GM23248 (cell line): ENCODE results near the gene WBP11. TPM values are rescaled to one million over a fixed set of nuclear protein-coding genes. Genes with fewer than 3 reads are reported as not detected.

Source experiments
- DNase-seq: peaks from one replicate; pipeline ENCODE4 v3.0.0-alpha.2; 2015
- H2AFZ ChIP-seq: fragments of 200-600 bp; sonication (generic); 2 replicates; pipeline ENCODE4 v1.6.1; 2016; ENCODE audit warnings: antibody characterized with exemption
- H3F3A ChIP-seq: fragments of 200-600 bp; sonication (generic); 2 replicates; pipeline ENCODE4 v1.6.1; 2016; ENCODE audit warnings: mild to moderate bottlenecking, antibody characterized with exemption, mixed run types; ENCODE audit not compliant: insufficient read depth
- H3K27ac ChIP-seq: fragments of 200-600 bp; sonication (generic); 2 replicates; pipeline ENCODE4 v1.5.1; 2016; ENCODE audit warnings: mild to moderate bottlenecking
- H3K27me3 ChIP-seq: fragments of 200-600 bp; sonication (generic); replicated peaks from 2 replicates; pipeline ENCODE4 v1.6.1; 2016; ENCODE audit warnings: mild to moderate bottlenecking; ENCODE audit not compliant: insufficient read depth
- H3K36me3 ChIP-seq: fragments of 200-600 bp; sonication (generic); 2 replicates; pipeline ENCODE4 v1.6.1; 2016; ENCODE audit warnings: low read depth, mild to moderate bottlenecking
- H3K4me1 ChIP-seq: fragments of 200-600 bp; sonication (generic); 2 replicates; pipeline ENCODE4 v1.6.1; 2016; ENCODE audit warnings: mild to moderate bottlenecking; ENCODE audit not compliant: insufficient read depth
- H3K4me2 ChIP-seq: fragments of 200-600 bp; sonication (generic); one replicate; pipeline ENCODE4 v1.6.1; 2016; ENCODE audit warnings: mild to moderate bottlenecking; ENCODE audit not compliant: unreplicated experiment
- H3K4me3 ChIP-seq: fragments of 200-600 bp; sonication (generic); 2 replicates; pipeline ENCODE4 v1.5.1; 2016; ENCODE audit warnings: mild to moderate bottlenecking
- H3K79me2 ChIP-seq: fragments of 200-600 bp; sonication (generic); 2 replicates; pipeline ENCODE4 v1.6.1; 2016; ENCODE audit warnings: mild to moderate bottlenecking; ENCODE audit not compliant: insufficient read depth
- H3K9ac ChIP-seq: fragments of 200-600 bp; sonication (generic); 2 replicates; pipeline ENCODE4 v1.6.1; 2016; ENCODE audit warnings: mild to moderate bottlenecking
- H3K9me2 ChIP-seq: fragments of 200-600 bp; sonication (generic); 2 replicates; pipeline ENCODE4 v1.6.1; 2016; ENCODE audit warnings: mixed run types, mild to moderate bottlenecking, moderate library complexity; ENCODE audit not compliant: insufficient read depth
- H3K9me3 ChIP-seq: fragments of 200-600 bp; sonication (generic); one replicate; pipeline ENCODE4 v1.6.1; 2017; ENCODE audit warnings: low read depth
- H4K20me1 ChIP-seq: fragments of 200-600 bp; sonication (generic); 2 replicates; pipeline ENCODE4 v1.6.0; 2016; ENCODE audit not compliant: insufficient read depth
- EZH2 ChIP-seq: fragments of 200-600 bp; sonication (generic); IDR thresholded peaks from 2 replicates; pipeline ENCODE4 v1.6.1; 2018; ENCODE audit warnings: antibody characterized with exemption, mild to moderate bottlenecking; ENCODE audit not compliant: insufficient read depth, poor library complexity, severe bottlenecking
- EZH2phosphoT487 ChIP-seq: fragments of 200-600 bp; sonication (generic); IDR thresholded peaks from 2 replicates; pipeline ENCODE4 v1.6.1; 2018; ENCODE audit warnings: antibody characterized with exemption, moderate library complexity, mild to moderate bottlenecking, low read depth; ENCODE audit not compliant: insufficient read depth
- WGBS, 2 experiments: methylation state at CpG; one replicate each; pipeline ENCODE4 v1.1.6; 2015 to 2017; ENCODE audit warnings: low lambda C conversion rate in 2 of 2, low coverage in 1 of 2; ENCODE audit errors: missing lambda C conversion rate in 2 of 2; 5-methylcytosine and 5-hydroxymethylcytosine counted together
- in situ Hi-C: fragments of 300-500 bp; cut with MboI; formaldehyde crosslinking; loops from 2 replicates; pipeline ENCODE4 v1.15.0; 2020
- polyA plus RNA-seq: library from polyadenylated mRNA; unstranded; fragments of >200 nt; fragmentation: Nextera tagmentation; extraction: Ambion mirVana; gene quantifications from 2 replicates; pipeline ENCODE4 v1.2.1, GENCODE V29; 2016
- total RNA-seq: library from RNA; depleted of rRNA; stranded (reverse); fragments of >200 nt; shearing (Covaris generic); gene quantifications from 2 replicates; pipeline ENCODE4 v1.2.3, GENCODE V29; 2014

WBP11 gene
- total and polyA plus RNA-seq, 2 experiments from 2014 or later = 5.5 to 44.0 TPM

- peaks cover 32% of the 10 kb centered on the region for H3K4me1 ChIP-seq
- H3K9me3 ChIP-seq = no peaks in the 10 kb centered on the region
- no peaks in the 10 kb centered on the region for H3K9me2 ChIP-seq
- DNase-seq = no peak
- peaks cover 9% of the 10 kb centered on the region for H3F3A ChIP-seq
- no peaks in the 10 kb centered on the region for H3K27me3 ChIP-seq
- H3K79me2 ChIP-seq = no peaks in the 10 kb centered on the region
- H3K4me2 ChIP-seq = no peak within 1 kb of the TSS
- H3K9ac ChIP-seq = no peak within 1 kb of the TSS
- no peak within 1 kb of the TSS for H3K27ac ChIP-seq
- in situ Hi-C loops = loop anchor here (5.0 kb wide), 1 partner anchor 154 kb away; no protein-coding TSS in a partner anchor
- TF ChIP-seq EZH2phosphoT487 (no peak), EZH2 (no peak)
- 89 to 96% methylated on average over 10 of the region's 10 CpGs for WGBS, 2 experiments
- no peak within 1 kb of the TSS for H2AFZ ChIP-seq
- H3K4me3 ChIP-seq = no peak within 1 kb of the TSS
- no peaks in the 10 kb centered on the region for H4K20me1 ChIP-seq
- H3K36me3 ChIP-seq = no peaks in the 10 kb centered on the region
Observed at GRCh38 chr12:14843425-14843887, 40.2 kb upstream of the WBP11 start, which contains the start of gene ART4. Gene ART4, minus strand, starts transcription at chr12:14843526. Its CDS starts 413 bp downstream, at chr12:14843113.

- H3K79me2 ChIP-seq = no peaks in the 10 kb centered on the region
- WGBS, 2 experiments = 65 to 66% methylated on average over 3 of the region's 3 CpGs
- no peaks in the 10 kb centered on the region for H3K27me3 ChIP-seq
- no peaks in the 10 kb centered on the region for H3K9me3 ChIP-seq
- H3K4me1 ChIP-seq = peaks cover 38% of the 10 kb centered on the region
- no peak for DNase-seq
- no peaks in the 10 kb centered on the region for H3K36me3 ChIP-seq
- no peak overlapping the region for H3K27ac ChIP-seq
- TF ChIP-seq EZH2 (no peak), EZH2phosphoT487 (no peak)
- no peaks in the 10 kb centered on the region for H4K20me1 ChIP-seq
- H2AFZ ChIP-seq = no peak overlapping the region
- peak overlapping the region; percentile 38 for H3K4me2 ChIP-seq
- peaks cover 19% of the 10 kb centered on the region for H3F3A ChIP-seq
- 0 out of 2 replicates have a peak overlapping the region, but pooled peaks have one; percentile 2 for H3K4me3 ChIP-seq
- no peak overlapping the region for H3K9ac ChIP-seq
- no peaks in the 10 kb centered on the region for H3K9me2 ChIP-seq
- in situ Hi-C loops = loop anchor here (5.0 kb wide), 1 partner anchor 155 kb away; no protein-coding TSS in a partner anchor
Observed at GRCh38 chr12:14842315-14842714, 39.0 kb upstream of the WBP11 start.

GRCh38 chr12:14841761-14842160 lies 38.5 kb upstream of the WBP11 start:
- DNase-seq = peak; percentile 61
- Histone ChIP-seq H3K27ac (no peak overlapping the region), H3K9ac (no peak overlapping the region), H3K79me2 (no peaks in the 10 kb centered on the region), H3K9me2 (no peaks in the 10 kb centered on the region), H3K27me3 (no peaks in the 10 kb centered on the region), H3K4me2 (peak overlapping the region; percentile 38), H3K9me3 (no peaks in the 10 kb centered on the region), H3F3A (peaks cover 24% of the 10 kb centered on the region), H3K36me3 (no peaks in the 10 kb centered on the region), H2AFZ (no peak overlapping the region), H4K20me1 (no peaks in the 10 kb centered on the region), H3K4me3 (0 out of 2 replicates have a peak overlapping the region, but pooled peaks have one; percentile 2), H3K4me1 (peaks cover 40% of the 10 kb centered on the region)
- in situ Hi-C loops = loop anchor here (5.0 kb wide), 1 partner anchor 156 kb away; no protein-coding TSS in a partner anchor
- 1 to 2% methylated on average over 3 of the region's 3 CpGs for WGBS, 2 experiments
- no peak for TF ChIP-seq EZH2phosphoT487
- no peak for TF ChIP-seq EZH2

- no peaks in the 10 kb centered on the region for H3K27me3 ChIP-seq
- TF ChIP-seq EZH2 = no peak
- no peak for TF ChIP-seq EZH2phosphoT487
- in situ Hi-C loops = loop anchor here (5.0 kb wide), 1 partner anchor 157 kb away; no protein-coding TSS in a partner anchor
- H3K36me3 ChIP-seq = no peaks in the 10 kb centered on the region
- no peak overlapping the region for H3K4me3 ChIP-seq
- no peak for DNase-seq
- no peak overlapping the region for H3K4me2 ChIP-seq
- peaks cover 32% of the 10 kb centered on the region for H3F3A ChIP-seq
- no peak overlapping the region for H2AFZ ChIP-seq
- H3K27ac ChIP-seq = no peak overlapping the region
- no peaks in the 10 kb centered on the region for H3K79me2 ChIP-seq
- WGBS, 2 experiments = 86 to 90% methylated on average over 4 of the region's 4 CpGs
- H4K20me1 ChIP-seq = no peaks in the 10 kb centered on the region
- H3K9ac ChIP-seq = no peak overlapping the region
- H3K4me1 ChIP-seq = peaks cover 44% of the 10 kb centered on the region
- no peaks in the 10 kb centered on the region for H3K9me3 ChIP-seq
- H3K9me2 ChIP-seq = no peaks in the 10 kb centered on the region
Observed at GRCh38 chr12:14840616-14841015, 37.3 kb upstream of the WBP11 start.

- in situ Hi-C loops = no loop called here
Observed at GRCh38 chr12:14839262-14839661, 36.0 kb upstream of the WBP11 start.

More at GRCh38 chr12:14839262-14839661, 36.0 kb upstream of the WBP11 start:
- H3K27ac ChIP-seq = no peak overlapping the region
- no peaks in the 10 kb centered on the region for H3K27me3 ChIP-seq
- H3F3A ChIP-seq = peaks cover 32% of the 10 kb centered on the region
- no peaks in the 10 kb centered on the region for H3K9me3 ChIP-seq
- no peaks in the 10 kb centered on the region for H4K20me1 ChIP-seq
- 96 to 100% methylated on average over 1 of the region's 1 CpG for WGBS, 2 experiments
- peaks cover 41% of the 10 kb centered on the region for H3K4me1 ChIP-seq
- no peak overlapping the region for H3K9ac ChIP-seq
- H3K4me3 ChIP-seq = no peak overlapping the region
- no peaks in the 10 kb centered on the region for H3K9me2 ChIP-seq
- H2AFZ ChIP-seq = no peak overlapping the region
- TF ChIP-seq EZH2 = no peak
- no peaks in the 10 kb centered on the region for H3K36me3 ChIP-seq
- DNase-seq = no peak
- H3K4me2 ChIP-seq = no peak overlapping the region
- H3K79me2 ChIP-seq = no peaks in the 10 kb centered on the region
